HepG2 (cell line): ENCODE results near the gene HNRNPAB. TPM values are rescaled to one million over a fixed set of nuclear protein-coding genes. Genes with fewer than 3 reads are reported as not detected.

Experiments
- DPF2 ChIP-seq: sonication (generic); formaldehyde crosslinking; IDR thresholded peaks from 2 replicates; pipeline ENCODE4 v1.4.0; 2020; ENCODE audit warnings: mild to moderate bottlenecking, low read depth, missing genetic modification reagents, borderline replicate concordance
- NFIB ChIP-seq: sonication (generic); formaldehyde crosslinking; IDR thresholded peaks from 2 replicates; pipeline ENCODE4 v1.9.0; 2021; ENCODE audit warnings: missing genetic modification reagents, mild to moderate bottlenecking, borderline replicate concordance
- RFX1 ChIP-seq: fragments of 450-650 bp; IDR thresholded peaks from 2 replicates; pipeline ENCODE4 v1.6.1; 2017
- SUZ12 ChIP-seq: fragments of 150-350 bp; IDR thresholded peaks from 2 replicates; pipeline ENCODE4 v1.6.1; 2014; ENCODE audit warnings: low read depth, low read length
- ZFP1 ChIP-seq: IDR thresholded peaks from 2 replicates; pipeline ENCODE4 v1.6.1; 2016
- ZMAT3 ChIP-seq: sonication (generic); formaldehyde crosslinking; conservative IDR thresholded peaks from 2 replicates; pipeline ENCODE4 v1.7.0; 2021; ENCODE audit warnings: missing genetic modification reagents
- ZNF207 ChIP-seq: fragments of 450-650 bp; IDR thresholded peaks from 2 replicates; pipeline ENCODE4 v1.6.1; 2016; ENCODE audit warnings: antibody characterized with exemption, borderline replicate concordance
- polyA plus RNA-seq, 8 experiments: library from polyadenylated mRNA; depleted of rRNA in 3 of 8; stranded (reverse) in 7 of 8; unstranded in 1 of 8; fragments of >200 nt; fragmentation: Illumina TruSeq in 4 of 8; extraction: Trizol in 4 of 8; gene quantifications; 2 replicates each; pipeline versions ENCODE4 v1.2.1 to v1.2.3, GENCODE V29; 2011 to 2016; ENCODE audit warnings: low read depth in 4 of 8, missing spikeins in 1 of 8, mixed read lengths in 1 of 8; ENCODE audit not compliant: insufficient read depth in 1 of 8
- total RNA-seq, 5 experiments: library from RNA; depleted of rRNA; stranded (reverse); fragments of >200 nt; fragmentation: Illumina TruSeq; extraction: Trizol; gene quantifications; 2 replicates each; pipeline ENCODE4 v1.2.3, GENCODE V29; 2016; ENCODE audit warnings: low read depth in 1 of 5
- TF ChIP-seq, protein P1 (sequence below), 2 experiments: sonication (generic) in 1 of 2; formaldehyde crosslinking in 1 of 2; IDR thresholded peaks; 2 replicates each; pipeline versions ENCODE4 v1.5.1 to v1.6.1; 2011 to 2020; ENCODE audit warnings: borderline replicate concordance in 1 of 2, low read depth in 1 of 2, low read length in 1 of 2, mild to moderate bottlenecking in 1 of 2, missing genetic modification reagents in 1 of 2, moderate library complexity in 1 of 2
- TF ChIP-seq, protein P2 (sequence below): sonication (generic); formaldehyde crosslinking; IDR thresholded peaks from 2 replicates; pipeline ENCODE4 v1.8.1; 2022; ENCODE audit warnings: mild to moderate bottlenecking, missing genetic modification reagents
- TF ChIP-seq, protein P3 (sequence below): sonication (generic); formaldehyde crosslinking; conservative IDR thresholded peaks from 2 replicates; pipeline ENCODE4 v1.4.0; 2020; ENCODE audit warnings: missing genetic modification reagents

HNRNPAB gene
- total and polyA plus RNA-seq, 2 of the 13 experiments (the other 11 are each of a cell fraction or from before 2014, with no cell fraction given), result 62.6 to 111 TPM

DNA sequence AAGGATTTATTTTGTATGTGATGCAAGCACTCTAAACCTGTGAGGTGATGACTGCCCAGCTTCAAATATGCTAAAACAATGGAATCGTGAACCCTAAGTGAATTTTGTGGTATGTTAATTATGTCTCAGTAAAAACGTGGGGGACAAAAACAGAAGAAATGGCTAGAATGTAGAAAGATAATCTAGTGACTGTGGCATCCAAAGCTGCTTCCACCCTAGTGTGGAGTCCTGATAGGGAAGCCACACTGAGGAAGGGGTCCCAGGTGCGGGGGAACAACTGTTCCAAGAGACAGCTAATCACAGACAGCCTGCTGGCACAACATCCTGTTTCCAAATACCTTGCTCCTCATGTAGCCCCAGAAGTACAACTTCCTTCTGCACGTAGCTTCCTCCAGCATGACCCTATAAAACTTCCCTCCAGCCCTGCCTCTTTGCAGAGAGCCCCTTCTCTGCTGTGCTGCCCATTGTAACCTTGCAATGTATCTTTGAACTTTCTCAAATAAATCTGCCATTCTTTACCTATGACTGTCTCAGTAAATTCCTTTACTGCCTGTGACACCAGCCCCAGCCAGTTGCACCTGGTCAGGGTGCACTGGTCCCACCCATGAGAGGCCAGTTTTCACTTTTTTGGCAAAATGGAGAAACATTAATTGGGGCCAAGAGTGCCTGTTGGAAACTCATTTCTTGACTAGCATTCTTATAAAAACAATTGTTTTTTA, 22.0 kb upstream of the HNRNPAB start (continued):
- TF ChIP-seq RFX1 (no peak), ZFP1 (CRISPR knock-in tag) (no peak), ZMAT3 (CRISPR knock-in tag) (no peak), DPF2 (CRISPR knock-in tag) (no peak), ZNF207 (no peak), SUZ12 (no peak), NFIB (CRISPR knock-in tag) (no peak)
- TF ChIP-seq, protein P1, sequence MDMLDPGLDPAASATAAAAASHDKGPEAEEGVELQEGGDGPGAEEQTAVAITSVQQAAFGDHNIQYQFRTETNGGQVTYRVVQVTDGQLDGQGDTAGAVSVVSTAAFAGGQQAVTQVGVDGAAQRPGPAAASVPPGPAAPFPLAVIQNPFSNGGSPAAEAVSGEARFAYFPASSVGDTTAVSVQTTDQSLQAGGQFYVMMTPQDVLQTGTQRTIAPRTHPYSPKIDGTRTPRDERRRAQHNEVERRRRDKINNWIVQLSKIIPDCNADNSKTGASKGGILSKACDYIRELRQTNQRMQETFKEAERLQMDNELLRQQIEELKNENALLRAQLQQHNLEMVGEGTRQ (IDR thresholded peaks at IDR 0.05; ENCODE audit: low read depth, low read length), result no peak
- TF ChIP-seq, protein P1 (CRISPR knock-in tag; IDR thresholded peaks at IDR 0.05; ENCODE audit: borderline replicate concordance), result no peak
- TF ChIP-seq, protein P2, sequence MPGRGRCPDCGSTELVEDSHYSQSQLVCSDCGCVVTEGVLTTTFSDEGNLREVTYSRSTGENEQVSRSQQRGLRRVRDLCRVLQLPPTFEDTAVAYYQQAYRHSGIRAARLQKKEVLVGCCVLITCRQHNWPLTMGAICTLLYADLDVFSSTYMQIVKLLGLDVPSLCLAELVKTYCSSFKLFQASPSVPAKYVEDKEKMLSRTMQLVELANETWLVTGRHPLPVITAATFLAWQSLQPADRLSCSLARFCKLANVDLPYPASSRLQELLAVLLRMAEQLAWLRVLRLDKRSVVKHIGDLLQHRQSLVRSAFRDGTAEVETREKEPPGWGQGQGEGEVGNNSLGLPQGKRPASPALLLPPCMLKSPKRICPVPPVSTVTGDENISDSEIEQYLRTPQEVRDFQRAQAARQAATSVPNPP, result no peak
- TF ChIP-seq, protein P3, sequence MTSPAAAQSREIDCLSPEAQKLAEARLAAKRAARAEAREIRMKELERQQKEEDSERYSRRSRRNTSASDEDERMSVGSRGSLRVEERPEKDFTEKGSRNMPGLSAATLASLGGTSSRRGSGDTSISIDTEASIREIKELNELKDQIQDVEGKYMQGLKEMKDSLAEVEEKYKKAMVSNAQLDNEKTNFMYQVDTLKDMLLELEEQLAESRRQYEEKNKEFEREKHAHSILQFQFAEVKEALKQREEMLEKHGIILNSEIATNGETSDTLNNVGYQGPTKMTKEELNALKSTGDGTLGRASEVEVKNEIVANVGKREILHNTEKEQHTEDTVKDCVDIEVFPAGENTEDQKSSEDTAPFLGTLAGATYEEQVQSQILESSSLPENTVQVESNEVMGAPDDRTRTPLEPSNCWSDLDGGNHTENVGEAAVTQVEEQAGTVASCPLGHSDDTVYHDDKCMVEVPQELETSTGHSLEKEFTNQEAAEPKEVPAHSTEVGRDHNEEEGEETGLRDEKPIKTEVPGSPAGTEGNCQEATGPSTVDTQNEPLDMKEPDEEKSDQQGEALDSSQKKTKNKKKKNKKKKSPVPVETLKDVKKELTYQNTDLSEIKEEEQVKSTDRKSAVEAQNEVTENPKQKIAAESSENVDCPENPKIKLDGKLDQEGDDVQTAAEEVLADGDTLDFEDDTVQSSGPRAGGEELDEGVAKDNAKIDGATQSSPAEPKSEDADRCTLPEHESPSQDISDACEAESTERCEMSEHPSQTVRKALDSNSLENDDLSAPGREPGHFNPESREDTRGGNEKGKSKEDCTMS (CRISPR knock-in tag), result no peak
